Prostate gland (tissue), 2 donors: ENCODE results near the gene EMID1.

Experiments used
- CTCF ChIP-seq, 4 experiments: fragments of 200-600 bp in 2 of 4; fragments of 450-650 bp in 2 of 4; sonication (generic) in 2 of 4; IDR thresholded peaks; 1 replicate in 3 of 4; 2 replicates in 1 of 4; pipeline ENCODE4 v1.5.1; 2016 to 2019; ENCODE audit warnings: antibody characterized with exemption in 4 of 4, mild to moderate bottlenecking in 2 of 4, moderate library complexity in 2 of 4
- POLR2A ChIP-seq: fragments of 450-650 bp; IDR thresholded peaks from one replicate; pipeline ENCODE4 v1.6.1; 2016; ENCODE audit warnings: antibody characterized with exemption, mild to moderate bottlenecking

GRCh38 chr22:29270475-29271271 is 65.0 kb downstream of the EMID1 start:
- TF ChIP-seq CTCF (IDR thresholded peaks at IDR 0.05) (no peak), POLR2A (no peak)
